Measurements from ENCODE around the gene AK9.

The AK9 gene

DNA sequence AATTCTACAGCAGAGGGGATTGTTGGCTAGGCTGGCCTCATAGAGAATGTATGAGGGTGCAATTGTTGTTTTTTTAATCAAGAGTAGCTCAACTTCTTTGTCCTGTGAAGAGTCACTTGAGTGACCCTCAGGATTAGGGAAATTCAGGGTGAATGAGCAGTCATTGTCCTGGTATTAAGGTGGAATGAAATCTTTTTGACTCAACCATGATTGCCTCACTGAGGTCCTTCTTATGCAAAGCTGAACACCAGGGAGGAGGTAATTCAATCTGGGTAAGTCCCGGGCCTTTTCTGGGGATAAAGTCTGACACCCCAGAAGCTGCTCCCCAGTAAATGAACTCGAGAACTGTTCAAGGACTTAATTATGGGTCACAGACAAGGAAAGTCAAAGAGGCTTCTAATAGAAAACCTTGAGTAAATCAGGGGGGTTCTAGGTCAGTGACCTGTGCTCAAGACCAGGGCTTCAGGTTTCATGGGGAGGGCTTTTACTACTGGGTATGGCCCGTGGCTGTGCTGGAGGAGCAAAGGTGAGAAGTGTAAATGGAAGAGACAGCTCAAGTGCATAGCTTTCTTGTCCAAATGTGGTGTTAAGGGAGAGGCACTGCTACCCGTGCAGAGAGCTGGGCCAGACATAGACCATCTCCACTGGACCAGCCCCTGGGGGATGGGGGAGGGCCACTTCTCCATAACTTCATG, 182.7 kb downstream of the AK9 start:
- Histone ChIP-seq H3K4me3 (ENCODE audit: low read length, poor library complexity, severe bottlenecking) (no peak overlapping the region), H3K9ac (ENCODE audit: low read depth, low read length, poor library complexity, severe bottlenecking) (no peak overlapping the region), H3K9me3 (ENCODE audit: insufficient read depth, low read depth, low read length) (peaks cover 9% of the 10 kb centered on the region; the same call in 1 of the 2 replicates), H3K9me2 (replicated peaks; ENCODE audit: low read depth, low read length) (no peaks in the 10 kb centered on the region), H3K36me3 (ENCODE audit: insufficient read depth, low read length) (no peaks in the 10 kb centered on the region), H3K27me3 (ENCODE audit: insufficient read depth, low read length, poor library complexity, severe bottlenecking) (no peaks in the 10 kb centered on the region), H4K20me1 (ENCODE audit: insufficient read depth, low read length, poor library complexity, severe bottlenecking) (no peaks in the 10 kb centered on the region), H3F3A (ENCODE audit: low read depth) (no peaks in the 10 kb centered on the region), H3K4me2 (ENCODE audit: low read depth, low read length, poor library complexity, severe bottlenecking) (no peak overlapping the region), H3K79me2 (ENCODE audit: insufficient read depth, low read length) (no peaks in the 10 kb centered on the region), H3K4me1 (ENCODE audit: insufficient read depth, low read length, poor library complexity, severe bottlenecking) (no peaks in the 10 kb centered on the region), H2AFZ (ENCODE audit: low read length) (no peak overlapping the region)
- TF ChIP-seq CTCF (conservative IDR thresholded peaks at IDR 0.05; ENCODE audit: low read length) (no peak), EZH2phosphoT487 (IDR thresholded peaks at IDR 0.05; ENCODE audit: borderline replicate concordance) (no peak)

DNA sequence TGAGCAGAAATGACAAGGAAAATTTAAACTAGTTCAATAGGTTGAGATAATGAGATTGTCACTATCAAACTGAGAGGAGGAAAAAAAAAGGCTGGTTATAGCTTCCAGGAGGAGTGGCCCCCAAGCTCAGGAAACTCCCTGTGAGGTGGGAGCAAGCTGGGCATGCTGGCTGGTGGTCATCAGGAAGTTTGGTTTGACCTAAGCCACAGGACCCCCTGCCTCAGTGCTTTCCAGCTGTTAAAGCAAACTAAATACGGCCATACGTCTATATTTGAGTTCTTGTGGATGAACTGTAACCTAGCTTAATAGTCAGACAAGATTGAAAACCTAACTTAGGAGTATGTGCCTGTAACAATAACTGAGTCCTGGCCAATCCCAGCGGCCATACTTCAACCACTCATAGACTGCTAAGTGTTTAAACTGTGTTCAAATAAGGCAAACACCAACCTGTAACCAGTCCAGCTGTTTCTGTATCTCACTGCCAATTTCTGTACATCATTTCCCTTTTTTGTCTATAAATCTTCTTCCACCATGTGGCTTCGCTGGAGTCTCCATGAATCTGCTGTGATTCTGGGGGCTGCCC, 183.4 kb downstream of the AK9 start:
- TF ChIP-seq CTCF (conservative IDR thresholded peaks at IDR 0.05; ENCODE audit: low read length), result no peak
- no peak for TF ChIP-seq EZH2phosphoT487 (IDR thresholded peaks at IDR 0.05; ENCODE audit: borderline replicate concordance)
- H3K4me2 ChIP-seq (ENCODE audit: low read depth, low read length, poor library complexity, severe bottlenecking), result no peak overlapping the region

DNA sequence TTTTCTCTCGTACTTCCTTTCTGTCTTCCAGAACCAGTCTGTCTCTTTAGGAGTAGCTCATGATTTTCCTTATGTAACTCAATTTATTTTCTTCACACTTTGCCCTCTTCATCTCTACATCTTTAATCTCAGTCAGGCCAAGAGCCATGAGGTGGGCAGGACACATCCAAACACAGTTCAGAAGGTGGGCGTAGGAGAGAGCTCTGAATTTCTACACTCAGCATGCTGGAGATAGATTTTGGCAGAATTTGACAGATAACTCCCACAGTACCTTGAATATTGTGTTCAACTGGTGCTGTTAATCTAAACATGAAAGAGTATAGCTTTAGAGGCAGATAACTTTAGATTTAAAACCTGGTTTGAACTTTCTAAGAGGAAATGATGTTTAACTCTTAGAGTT, 184.2 kb downstream of the AK9 start:
- no peaks in the 10 kb centered on the region for H3K27me3 ChIP-seq (ENCODE audit: insufficient read depth, low read length, poor library complexity, severe bottlenecking)
- H3K9me2 ChIP-seq (replicated peaks; ENCODE audit: low read depth, low read length), result no peaks in the 10 kb centered on the region
- no peak overlapping the region for H3K9ac ChIP-seq (ENCODE audit: low read depth, low read length, poor library complexity, severe bottlenecking)
- H4K20me1 ChIP-seq (ENCODE audit: insufficient read depth, low read length, poor library complexity, severe bottlenecking), result no peaks in the 10 kb centered on the region
- H2AFZ ChIP-seq (ENCODE audit: low read length), result no peak overlapping the region
- H3K4me1 ChIP-seq (ENCODE audit: insufficient read depth, low read length, poor library complexity, severe bottlenecking), result no peaks in the 10 kb centered on the region
- H3K36me3 ChIP-seq (ENCODE audit: insufficient read depth, low read length), result no peaks in the 10 kb centered on the region
- TF ChIP-seq CTCF (conservative IDR thresholded peaks at IDR 0.05; ENCODE audit: low read length) (no peak), EZH2phosphoT487 (IDR thresholded peaks at IDR 0.05; ENCODE audit: borderline replicate concordance) (no peak)
- H3K4me2 ChIP-seq (ENCODE audit: low read depth, low read length, poor library complexity, severe bottlenecking), result no peak overlapping the region
- no peak overlapping the region for H3K4me3 ChIP-seq (ENCODE audit: low read length, poor library complexity, severe bottlenecking)
- H3F3A ChIP-seq (ENCODE audit: low read depth), result no peaks in the 10 kb centered on the region
- H3K79me2 ChIP-seq (ENCODE audit: insufficient read depth, low read length), result no peaks in the 10 kb centered on the region
- H3K9me3 ChIP-seq (ENCODE audit: insufficient read depth, low read depth, low read length), result peaks cover 9% of the 10 kb centered on the region; the same call in 1 of the 2 replicates

More for the DNA sequence above, 183.4 kb downstream of the AK9 start:
- peaks cover 9% of the 10 kb centered on the region; the same call in 1 of the 2 replicates for H3K9me3 ChIP-seq (ENCODE audit: insufficient read depth, low read depth, low read length)
- no peaks in the 10 kb centered on the region for H3K36me3 ChIP-seq (ENCODE audit: insufficient read depth, low read length)
- no peaks in the 10 kb centered on the region for H3K4me1 ChIP-seq (ENCODE audit: insufficient read depth, low read length, poor library complexity, severe bottlenecking)
- no peaks in the 10 kb centered on the region for H3F3A ChIP-seq (ENCODE audit: low read depth)
- H3K27me3 ChIP-seq (ENCODE audit: insufficient read depth, low read length, poor library complexity, severe bottlenecking), result no peaks in the 10 kb centered on the region
- H3K79me2 ChIP-seq (ENCODE audit: insufficient read depth, low read length), result no peaks in the 10 kb centered on the region
- no peaks in the 10 kb centered on the region for H4K20me1 ChIP-seq (ENCODE audit: insufficient read depth, low read length, poor library complexity, severe bottlenecking)
- no peak overlapping the region for H2AFZ ChIP-seq (ENCODE audit: low read length)
- H3K9me2 ChIP-seq (replicated peaks; ENCODE audit: low read depth, low read length), result no peaks in the 10 kb centered on the region
- no peak overlapping the region for H3K4me3 ChIP-seq (ENCODE audit: low read length, poor library complexity, severe bottlenecking)
- no peak overlapping the region for H3K9ac ChIP-seq (ENCODE audit: low read depth, low read length, poor library complexity, severe bottlenecking)
